ENCODE measurements around the gene SEPTIN2. TPM values are rescaled to one million over a fixed set of nuclear protein-coding genes. Genes with fewer than 3 reads are reported as not detected.
A peak's percentile ranks its signal among the peaks of the same experiment; 100 is the strongest.
"Not testable (repeated sequence)": the region's sequence is repeated elsewhere in the genome, so short reads cannot be mapped to it uniquely, and the experiment has no call there.

SEPTIN2 gene
- 219 TPM for total RNA-seq
- long read RNA-seq, transcript SEPT2-203 (13 exons, 3,315 nt), result major isoform, 334 of 512 reads
- long read RNA-seq, transcript SEPT2-208 (12 exons, 3,267 nt), result minor isoform, 12 of 512 reads
- long read RNA-seq, partial matches to known transcripts, result 50 of 512 reads
- long read RNA-seq, other reads (novel, unspliced or antisense), result 108 of 512 reads

- intact Hi-C loops (cut with DNase I), result loop anchor here (2.0 kb wide), 2 partner anchors 39 to 43 kb away; no protein-coding TSS in a partner anchor
- no peak for DNase-seq (ENCODE audit: low spot score)
These were observed at the start of gene SEPTIN2 for GRCh38 chr2:241315879-241316631. Gene SEPTIN2 (plus strand): TSS chr2:241315925. CDS start chr2:241324233, 8,308 bp downstream.

- DNase-seq (ENCODE audit: low spot score), result no peak
- intact Hi-C loops (cut with DNase I), result no loop called here
These were observed 48.3 kb upstream of the SEPTIN2 start for GRCh38 chr2:241267249-241268067.

- intact Hi-C loops (cut with DNase I), result no loop called here
- DNase-seq (ENCODE audit: low spot score), result no peak
These were observed 47.4 kb upstream of the SEPTIN2 start for GRCh38 chr2:241268306-241268705.

- DNase-seq (ENCODE audit: low spot score), result no peak
- intact Hi-C loops (cut with DNase I), result no loop called here
These were observed 46.8 kb upstream of the SEPTIN2 start for GRCh38 chr2:241268716-241269445.

GRCh38 chr2:241269707-241270520 is 45.8 kb upstream of the SEPTIN2 start:
- DNase-seq (ENCODE audit: low spot score), result no peak
- intact Hi-C loops (cut with DNase I), result loop anchor here (5.0 kb wide), 1 partner anchor 118 kb away; the partner anchor contains the start of gene PPP1R7

GRCh38 chr2:241270531-241270930 is 45.2 kb upstream of the SEPTIN2 start:
- intact Hi-C loops (cut with DNase I), result loop anchor here (5.0 kb wide), 1 partner anchor 118 kb away; the partner anchor contains the start of gene PPP1R7
- no peak for DNase-seq (ENCODE audit: low spot score)

- DNase-seq (ENCODE audit: low spot score), result peak; percentile 94
- intact Hi-C loops (cut with DNase I), result loop anchor here (2.0 to 5.0 kb wide), 2 partner anchors 43 to 120 kb away; partner anchors contain the start of genes HDLBP, PPP1R7 and SEPTIN2
These were observed 43.9 kb upstream of the SEPTIN2 start for GRCh38 chr2:241271706-241272302.

GRCh38 chr2:241272303-241273209 is 43.2 kb upstream of the SEPTIN2 start:
- intact Hi-C loops (cut with DNase I), result loop anchor here (2.0 to 5.0 kb wide), 2 partner anchors 42 to 120 kb away; partner anchors contain the start of genes HDLBP, PPP1R7 and SEPTIN2
- DNase-seq (ENCODE audit: low spot score), result peak; percentile 84

GRCh38 chr2:241273210-241274020 is 42.3 kb upstream of the SEPTIN2 start:
- intact Hi-C loops (cut with DNase I), result loop anchor here (2.0 to 5.0 kb wide), 2 partner anchors 41 to 121 kb away; partner anchors contain the start of genes HDLBP, PPP1R7 and SEPTIN2
- no peak for DNase-seq (ENCODE audit: low spot score)

GRCh38 chr2:241274127-241274526 is 41.6 kb upstream of the SEPTIN2 start:
- intact Hi-C loops (cut with DNase I), result loop anchor here (5.0 kb wide), 1 partner anchor 122 kb away; the partner anchor contains the start of gene PPP1R7
- DNase-seq (ENCODE audit: low spot score), result no peak

GRCh38 chr2:241275504-241275903 is 40.2 kb upstream of the SEPTIN2 start:
- DNase-seq (ENCODE audit: low spot score), result no peak
- intact Hi-C loops (cut with DNase I), result no loop called here

GRCh38 chr2:241275910-241276309 is 39.8 kb upstream of the SEPTIN2 start:
- DNase-seq (ENCODE audit: low spot score), result no peak
- intact Hi-C loops (cut with DNase I), result no loop called here

GRCh38 chr2:241278306-241278705 is 37.4 kb upstream of the SEPTIN2 start:
- intact Hi-C loops (cut with DNase I); DNase-seq (ENCODE audit: low spot score): not testable (repeated sequence)

- intact Hi-C loops (cut with DNase I), result no loop called here
- no peak for DNase-seq (ENCODE audit: low spot score)
These were observed 36.3 kb upstream of the SEPTIN2 start for GRCh38 chr2:241279413-241279812.

- intact Hi-C loops (cut with DNase I), result no loop called here
- no peak for DNase-seq (ENCODE audit: low spot score)
These were observed 35.9 kb upstream of the SEPTIN2 start for GRCh38 chr2:241279828-241280227.

GRCh38 chr2:241280291-241280690 is 35.4 kb upstream of the SEPTIN2 start:
- DNase-seq (ENCODE audit: low spot score), result no peak
- intact Hi-C loops (cut with DNase I), result no loop called here

Measured in cardiac septum (tissue), 1 donor.